Measurements from ENCODE around the gene DGKD. TPM values are rescaled to one million over a fixed set of nuclear protein-coding genes. Genes with fewer than 3 reads are reported as not detected.

The DGKD gene
- total and polyA plus RNA-seq, 5 donors from 2014 or later: 11.3 to 161 (median 11.5) TPM

GRCh38 chr2:233365861-233366520 is 11.7 kb downstream of the DGKD start:
- Histone ChIP-seq H3K27me3 (ENCODE audit: control insufficient read depth, insufficient read depth, low read length) (no peaks in the 10 kb centered on the region), H3K4me1 (ENCODE audit: control insufficient read depth, insufficient read depth, low read length, poor library complexity, severe bottlenecking) (no peaks in the 10 kb centered on the region), H3K36me3 (ENCODE audit: control insufficient read depth, insufficient read depth, low read length) (peaks cover 13% of the 10 kb centered on the region), H3K27ac (ENCODE audit: insufficient read depth, low read length, poor library complexity, severe bottlenecking) (no peak overlapping the region), H3K4me3 (ENCODE audit: low read depth, low read length) (no peak overlapping the region), H3K9me3 (ENCODE audit: control insufficient read depth in 2 of 2, low read length in 2 of 2) (peaks cover 4 to 5% of the 10 kb centered on the region in 2 experiments)
- H3K36me3 Mint-ChIP-seq: peaks cover 37% of the 10 kb centered on the region
- peak overlapping the region in 1 of 4 donors; percentile 5 for H3K4me3 Mint-ChIP-seq
- peak overlapping the region; percentile 36 to 50 (median 48) for H3K27ac Mint-ChIP-seq
- ATAC-seq (ENCODE audit: low read depth in 2 of 2): no peak
- no peak for DNase-seq
- H3K4me1 Mint-ChIP-seq: peaks cover 27 to 43% (median 33%) of the 10 kb centered on the region in 4 donors
- no peaks in the 10 kb centered on the region for H3K27me3 Mint-ChIP-seq
- peaks cover 0 to 4% (median 2%) of the 10 kb centered on the region in 7 donors for H3K9me3 Mint-ChIP-seq

GRCh38 chr2:233367586-233367985 is 13.3 kb downstream of the DGKD start:
- no peak overlapping the region for H3K27ac ChIP-seq (ENCODE audit: insufficient read depth, low read length, poor library complexity, severe bottlenecking)
- DNase-seq (no peak), ATAC-seq (ENCODE audit: low read depth in 2 of 2) (no peak)
- no peak overlapping the region for H3K4me3 ChIP-seq (ENCODE audit: low read depth, low read length)
- Mint-ChIP-seq H3K27ac (no peak overlapping the region), H3K36me3 (peaks cover 35% of the 10 kb centered on the region), H3K9me3 (peaks cover 0 to 4% (median 2%) of the 10 kb centered on the region in 7 donors), H3K4me3 (no peak overlapping the region), H3K4me1 (peaks cover 20 to 40% (median 34%) of the 10 kb centered on the region in 4 donors), H3K27me3 (no peaks in the 10 kb centered on the region)
- H3K36me3 ChIP-seq (ENCODE audit: control insufficient read depth, insufficient read depth, low read length): peaks cover 18% of the 10 kb centered on the region
- no peaks in the 10 kb centered on the region for H3K27me3 ChIP-seq (ENCODE audit: control insufficient read depth, insufficient read depth, low read length)
- peaks cover 4 to 5% of the 10 kb centered on the region in 2 experiments for H3K9me3 ChIP-seq (ENCODE audit: control insufficient read depth in 2 of 2, low read length in 2 of 2)
- H3K4me1 ChIP-seq (ENCODE audit: control insufficient read depth, insufficient read depth, low read length, poor library complexity, severe bottlenecking): no peaks in the 10 kb centered on the region

GRCh38 chr2:233368756-233369155 is 14.5 kb downstream of the DGKD start:
- peaks cover 37% of the 10 kb centered on the region for H3K36me3 Mint-ChIP-seq
- H3K4me1 Mint-ChIP-seq: peaks cover 20 to 45% (median 36%) of the 10 kb centered on the region in 4 donors
- peaks cover 0 to 2% (median 1%) of the 10 kb centered on the region in 7 donors for H3K9me3 Mint-ChIP-seq
- Histone ChIP-seq H3K36me3 (ENCODE audit: control insufficient read depth, insufficient read depth, low read length) (peaks cover 12% of the 10 kb centered on the region), H3K4me1 (ENCODE audit: control insufficient read depth, insufficient read depth, low read length, poor library complexity, severe bottlenecking) (no peaks in the 10 kb centered on the region), H3K9me3 (ENCODE audit: control insufficient read depth in 2 of 2, low read length in 2 of 2) (peaks cover 2% of the 10 kb centered on the region in 2 experiments), H3K4me3 (ENCODE audit: low read depth, low read length) (no peak overlapping the region), H3K27me3 (ENCODE audit: control insufficient read depth, insufficient read depth, low read length) (no peaks in the 10 kb centered on the region), H3K27ac (ENCODE audit: insufficient read depth, low read length, poor library complexity, severe bottlenecking) (no peak overlapping the region)
- DNase-seq: no peak
- no peak overlapping the region for H3K27ac Mint-ChIP-seq
- H3K4me3 Mint-ChIP-seq: no peak overlapping the region
- ATAC-seq (ENCODE audit: low read depth in 2 of 2): no peak
- no peaks in the 10 kb centered on the region for H3K27me3 Mint-ChIP-seq

GRCh38 chr2:233369462-233369861 is 15.2 kb downstream of the DGKD start:
- peaks cover 20 to 43% (median 33%) of the 10 kb centered on the region in 4 donors for H3K4me1 Mint-ChIP-seq
- H3K4me3 ChIP-seq (ENCODE audit: low read depth, low read length): no peak overlapping the region
- ATAC-seq (ENCODE audit: low read depth in 2 of 2): no peak
- H3K27ac ChIP-seq (ENCODE audit: insufficient read depth, low read length, poor library complexity, severe bottlenecking): no peak overlapping the region
- DNase-seq: no peak
- peaks cover 31% of the 10 kb centered on the region for H3K36me3 Mint-ChIP-seq
- H3K9me3 Mint-ChIP-seq: peaks cover 0 to 2% (median 0%) of the 10 kb centered on the region in 7 donors
- no peaks in the 10 kb centered on the region for H3K9me3 ChIP-seq (ENCODE audit: control insufficient read depth in 2 of 2, low read length in 2 of 2)
- H3K27me3 ChIP-seq (ENCODE audit: control insufficient read depth, insufficient read depth, low read length): no peaks in the 10 kb centered on the region
- H3K27me3 Mint-ChIP-seq: no peaks in the 10 kb centered on the region
- H3K36me3 ChIP-seq (ENCODE audit: control insufficient read depth, insufficient read depth, low read length): peaks cover 8% of the 10 kb centered on the region
- no peaks in the 10 kb centered on the region for H3K4me1 ChIP-seq (ENCODE audit: control insufficient read depth, insufficient read depth, low read length, poor library complexity, severe bottlenecking)
- no peak overlapping the region for H3K4me3 Mint-ChIP-seq
- peak overlapping the region in 2 of 3 donors; percentile 68 to 69 for H3K27ac Mint-ChIP-seq

- Histone ChIP-seq H3K9me3 (ENCODE audit: control insufficient read depth in 2 of 2, low read length in 2 of 2) (no peaks in the 10 kb centered on the region), H3K4me1 (ENCODE audit: control insufficient read depth, insufficient read depth, low read length, poor library complexity, severe bottlenecking) (no peaks in the 10 kb centered on the region), H3K4me3 (ENCODE audit: low read depth, low read length) (no peak overlapping the region), H3K36me3 (ENCODE audit: control insufficient read depth, insufficient read depth, low read length) (peaks cover 8% of the 10 kb centered on the region), H3K27me3 (ENCODE audit: control insufficient read depth, insufficient read depth, low read length) (no peaks in the 10 kb centered on the region), H3K27ac (ENCODE audit: insufficient read depth, low read length, poor library complexity, severe bottlenecking) (no peak overlapping the region)
- peaks cover 0 to 2% (median 0%) of the 10 kb centered on the region in 7 donors for H3K9me3 Mint-ChIP-seq
- peaks cover 27% of the 10 kb centered on the region for H3K36me3 Mint-ChIP-seq
- no peak for ATAC-seq (ENCODE audit: low read depth in 2 of 2)
- H3K27ac Mint-ChIP-seq: peak overlapping the region in 2 of 3 donors; percentile 68 to 69
- no peak overlapping the region for H3K4me3 Mint-ChIP-seq
- no peaks in the 10 kb centered on the region for H3K27me3 Mint-ChIP-seq
- peaks cover 22 to 41% (median 29%) of the 10 kb centered on the region in 4 donors for H3K4me1 Mint-ChIP-seq
- DNase-seq: no peak
Observed at GRCh38 chr2:233369897-233370685, 15.8 kb downstream of the DGKD start.

- H3K4me3 Mint-ChIP-seq: no peak overlapping the region
- no peaks in the 10 kb centered on the region for H3K27me3 ChIP-seq (ENCODE audit: control insufficient read depth, insufficient read depth, low read length)
- H3K27me3 Mint-ChIP-seq: no peaks in the 10 kb centered on the region
- no peaks in the 10 kb centered on the region for H3K9me3 ChIP-seq (ENCODE audit: control insufficient read depth in 2 of 2, low read length in 2 of 2)
- ATAC-seq (ENCODE audit: low read depth in 2 of 2) (no peak), DNase-seq (no peak)
- H3K4me1 ChIP-seq (ENCODE audit: control insufficient read depth, insufficient read depth, low read length, poor library complexity, severe bottlenecking): no peaks in the 10 kb centered on the region
- no peak overlapping the region for H3K27ac ChIP-seq (ENCODE audit: insufficient read depth, low read length, poor library complexity, severe bottlenecking)
- H3K9me3 Mint-ChIP-seq: no peaks in the 10 kb centered on the region
- peaks cover 31% of the 10 kb centered on the region for H3K36me3 Mint-ChIP-seq
- peaks cover 8% of the 10 kb centered on the region for H3K36me3 ChIP-seq (ENCODE audit: control insufficient read depth, insufficient read depth, low read length)
- H3K27ac Mint-ChIP-seq: peak overlapping the region in 1 of 3 donors; percentile 45
- H3K4me3 ChIP-seq (ENCODE audit: low read depth, low read length): no peak overlapping the region
- peaks cover 14 to 37% (median 23%) of the 10 kb centered on the region in 4 donors for H3K4me1 Mint-ChIP-seq
Observed at GRCh38 chr2:233371641-233372040, 17.3 kb downstream of the DGKD start.

GRCh38 chr2:233372855-233373254 is 18.6 kb downstream of the DGKD start:
- Histone ChIP-seq H3K4me1 (ENCODE audit: control insufficient read depth, insufficient read depth, low read length, poor library complexity, severe bottlenecking) (no peaks in the 10 kb centered on the region), H3K27ac (ENCODE audit: insufficient read depth, low read length, poor library complexity, severe bottlenecking) (no peak overlapping the region)
- H3K4me1 Mint-ChIP-seq: peaks cover 16 to 36% (median 25%) of the 10 kb centered on the region in 4 donors

More at GRCh38 chr2:233372855-233373254, 18.6 kb downstream of the DGKD start:
- no peak for ATAC-seq (ENCODE audit: low read depth in 2 of 2)
- H3K9me3 ChIP-seq (ENCODE audit: control insufficient read depth in 2 of 2, low read length in 2 of 2): no peaks in the 10 kb centered on the region
- no peak overlapping the region for H3K27ac Mint-ChIP-seq
- H3K36me3 Mint-ChIP-seq: peaks cover 38% of the 10 kb centered on the region
- no peaks in the 10 kb centered on the region for H3K27me3 Mint-ChIP-seq
- no peak overlapping the region for H3K4me3 ChIP-seq (ENCODE audit: low read depth, low read length)
- DNase-seq: no peak
- no peaks in the 10 kb centered on the region for H3K9me3 Mint-ChIP-seq
- no peak overlapping the region for H3K4me3 Mint-ChIP-seq
- peaks cover 14% of the 10 kb centered on the region for H3K36me3 ChIP-seq (ENCODE audit: control insufficient read depth, insufficient read depth, low read length)
- H3K27me3 ChIP-seq (ENCODE audit: control insufficient read depth, insufficient read depth, low read length): no peaks in the 10 kb centered on the region

Measured in CD4-positive, CD25-positive, alpha-beta regulatory T cell (primary cell).